T-cell (primary cell): ENCODE data around the gene KCNMA1. TPM values are rescaled to one million over a fixed set of nuclear protein-coding genes. Genes with fewer than 3 reads are reported as not detected.

Source experiments
- ATAC-seq, 4 experiments: fragments of 200-7000 bp in 3 of 4; fragments of 150-1000 bp in 1 of 4; cut with Tn5 transposase; replicated peaks in 1 of 4; 1 replicate in 3 of 4; 2 replicates in 1 of 4; pipeline ENCODE4 v1.10.0; 2021; ENCODE audit warnings: moderate library complexity in 3 of 4, mild to moderate bottlenecking in 2 of 4, moderate number of reproducible peaks in 1 of 4
- CTCF ChIA-PET, 2 donors: fragments of 300-600 bp; sonication (Branson Sonifier 250); formaldehyde crosslinking; loops; one replicate each; lab custom pipeline; 2022; ENCODE audit warnings: antibody characterized with exemption in 2 of 2; lab: Charles Lee
- POLR2A ChIA-PET, 2 donors: fragments of 300-600 bp; sonication (Branson Sonifier 250); formaldehyde crosslinking; loops; one replicate each; lab custom pipeline; 2022; ENCODE audit warnings: antibody characterized with exemption in 2 of 2; lab: Charles Lee
- DNase-seq, 35 experiments: peaks; one replicate each; pipeline versions ENCODE4 v3.0.0 to v3.0.0-alpha.2; 2013 to 2023
- H3K27ac ChIP-seq: one replicate; pipeline ENCODE4 v1.5.1; 2013; ENCODE audit warnings: low read length
- H3K27me3 ChIP-seq, 2 experiments: replicated peaks in 1 of 2; 1 replicate in 1 of 2; 2 replicates in 1 of 2; pipeline versions ENCODE4 v1.6.1 to v1.7.0; 2013; ENCODE audit warnings: low read length in 1 of 2, mixed read lengths in 1 of 2; ENCODE audit not compliant: control insufficient read depth in 2 of 2, insufficient read depth in 2 of 2; ENCODE audit errors: extremely low read depth in 1 of 2
- H3K36me3 ChIP-seq, 2 donors: 1 replicate in 1 of 2; 2 replicates in 1 of 2; pipeline versions ENCODE4 v1.6.1 to v1.7.0; 2013; ENCODE audit warnings: low read length in 1 of 2; ENCODE audit not compliant: control insufficient read depth in 2 of 2, insufficient read depth in 1 of 2; ENCODE audit errors: extremely low read depth in 1 of 2
- H3K4me1 ChIP-seq, 2 experiments: 1 replicate in 1 of 2; 2 replicates in 1 of 2; pipeline versions ENCODE4 v1.6.1 to v1.7.0; 2013; ENCODE audit warnings: low read length in 2 of 2, mixed read lengths in 1 of 2; ENCODE audit not compliant: insufficient read depth in 2 of 2, control insufficient read depth in 1 of 2; ENCODE audit errors: extremely low read depth in 1 of 2
- H3K4me3 ChIP-seq, 2 donors: 1 replicate in 1 of 2; 2 replicates in 1 of 2; pipeline versions ENCODE4 v1.5.1 to v1.7.0; 2013; ENCODE audit warnings: mild to moderate bottlenecking in 2 of 2, low read length in 1 of 2, moderate library complexity in 1 of 2; ENCODE audit not compliant: control insufficient read depth in 1 of 2; ENCODE audit errors: extremely low read depth in 1 of 2
- H3K9me3 ChIP-seq: 2 replicates; pipeline ENCODE4 v1.7.0; 2013
- H3K27ac Mint-ChIP-seq, 2 donors: one replicate each; pipeline ENCODE4 v1.8.0; 2020 to 2021; ENCODE audit warnings: mild to moderate bottlenecking in 2 of 2, mixed read lengths in 2 of 2
- H3K27me3 Mint-ChIP-seq, 2 donors: one replicate each; pipeline ENCODE4 v1.8.0; 2021 to 2022; ENCODE audit warnings: mixed read lengths in 2 of 2
- H3K36me3 Mint-ChIP-seq: one replicate; pipeline ENCODE4 v1.8.0; 2021; ENCODE audit warnings: mixed read lengths
- H3K4me1 Mint-ChIP-seq, 3 donors: one replicate each; pipeline ENCODE4 v1.8.0; 2020 to 2022; ENCODE audit warnings: mixed read lengths in 3 of 3, mild to moderate bottlenecking in 1 of 3
- H3K4me3 Mint-ChIP-seq, 3 donors: one replicate each; pipeline ENCODE4 v1.8.0; 2020 to 2022; ENCODE audit warnings: mild to moderate bottlenecking in 3 of 3, mixed read lengths in 3 of 3, moderate library complexity in 3 of 3
- H3K9me3 Mint-ChIP-seq, 3 donors: one replicate each; pipeline ENCODE4 v1.8.0; 2020 to 2022; ENCODE audit warnings: mixed read lengths in 3 of 3
- WGBS: methylation state at CpG from one replicate; pipeline ENCODE4 v1.1.5; 2013; ENCODE audit warnings: missing lambda C conversion rate; ENCODE audit not compliant: insufficient coverage; 5-methylcytosine and 5-hydroxymethylcytosine counted together
- total RNA-seq, 35 experiments: library from RNA in 6 of 35; stranded (reverse) in 6 of 35; fragments of 120-200 nt in 1 of 35; gene quantifications; one replicate each; pipeline versions ENCODE4 v1.2.1 to v1.2.4 and lab custom pipeline; 2013 to 2026

Gene KCNMA1
- total RNA-seq, 5 donors from 2014 or later (not counting 1 experiment from before 2014, with no cell fraction given), result 0.14 to 1.6 (median 0.60) TPM

GRCh38 chr10:77355844-77356243 lies 281.8 kb downstream of the KCNMA1 start:
- no peaks in the 10 kb centered on the region for H3K27me3 ChIP-seq
- H3K36me3 Mint-ChIP-seq, result no peaks in the 10 kb centered on the region
- POLR2A ChIA-PET, result no interaction called here
- H3K4me3 Mint-ChIP-seq, result no peak overlapping the region
- ATAC-seq (no peak), DNase-seq (no peak)
- H3K9me3 ChIP-seq, result no peaks in the 10 kb centered on the region
- H3K36me3 ChIP-seq, result no peaks in the 10 kb centered on the region
- H3K9me3 Mint-ChIP-seq, result no peaks in the 10 kb centered on the region
- no peaks in the 10 kb centered on the region for H3K4me1 ChIP-seq
- CTCF ChIA-PET, result no interaction called here
- H3K27ac ChIP-seq, result no peak overlapping the region
- H3K4me1 Mint-ChIP-seq, result no peaks in the 10 kb centered on the region
- 48% methylated on average over 4 of the region's 4 CpGs for WGBS
- no peak overlapping the region for H3K4me3 ChIP-seq
- peaks cover 2 to 27% of the 10 kb centered on the region in 2 donors for H3K27me3 Mint-ChIP-seq
- H3K27ac Mint-ChIP-seq, result no peak overlapping the region

GRCh38 chr10:77351386-77351785 lies 286.2 kb downstream of the KCNMA1 start:
- H3K27ac ChIP-seq, result no peak overlapping the region
- no peak for ATAC-seq
- H3K27me3 ChIP-seq, result no peaks in the 10 kb centered on the region
- no peak for DNase-seq
- H3K4me1 ChIP-seq, result no peaks in the 10 kb centered on the region
- Mint-ChIP-seq H3K36me3 (no peaks in the 10 kb centered on the region), H3K27ac (no peak overlapping the region), H3K27me3 (peaks cover 0 to 20% of the 10 kb centered on the region in 2 donors), H3K4me3 (no peak overlapping the region), H3K9me3 (no peaks in the 10 kb centered on the region), H3K4me1 (no peaks in the 10 kb centered on the region)
- ChIA-PET POLR2A (no interaction called here), CTCF (no interaction called here)
- H3K36me3 ChIP-seq, result no peaks in the 10 kb centered on the region
- no peak overlapping the region for H3K4me3 ChIP-seq
- no peaks in the 10 kb centered on the region for H3K9me3 ChIP-seq

GRCh38 chr10:77350711-77351119 lies 286.9 kb downstream of the KCNMA1 start:
- POLR2A ChIA-PET, result no interaction called here

GRCh38 chr10:77350134-77350533 lies 287.5 kb downstream of the KCNMA1 start:
- no peaks in the 10 kb centered on the region for H3K36me3 ChIP-seq
- no peak overlapping the region for H3K4me3 Mint-ChIP-seq
- H3K36me3 Mint-ChIP-seq, result no peaks in the 10 kb centered on the region
- no peaks in the 10 kb centered on the region for H3K27me3 ChIP-seq
- no peak overlapping the region for H3K27ac ChIP-seq
- no peaks in the 10 kb centered on the region for H3K9me3 ChIP-seq
- no peaks in the 10 kb centered on the region for H3K4me1 Mint-ChIP-seq
- peaks cover 0 to 18% of the 10 kb centered on the region in 2 donors for H3K27me3 Mint-ChIP-seq
- H3K27ac Mint-ChIP-seq, result no peak overlapping the region
- DNase-seq (no peak), ATAC-seq (no peak)
- no CpG with 5 or more reads among the region's 1 CpG for WGBS
- H3K4me3 ChIP-seq, result no peak overlapping the region
- ChIA-PET POLR2A (no interaction called here), CTCF (no interaction called here)
- no peaks in the 10 kb centered on the region for H3K4me1 ChIP-seq
- H3K9me3 Mint-ChIP-seq, result peaks cover 0 to 2% (median 0%) of the 10 kb centered on the region in 3 donors

More at GRCh38 chr10:77350711-77351119, 286.9 kb downstream of the KCNMA1 start:
- no peaks in the 10 kb centered on the region for H3K9me3 Mint-ChIP-seq
- H3K4me3 Mint-ChIP-seq, result no peak overlapping the region
- no peaks in the 10 kb centered on the region for H3K36me3 Mint-ChIP-seq
- peaks cover 0 to 17% of the 10 kb centered on the region in 2 donors for H3K27me3 Mint-ChIP-seq
- H3K27ac Mint-ChIP-seq, result no peak overlapping the region
- no peak overlapping the region for H3K27ac ChIP-seq
- H3K4me1 ChIP-seq, result no peaks in the 10 kb centered on the region
- H3K27me3 ChIP-seq, result no peaks in the 10 kb centered on the region
- no CpG with 5 or more reads among the region's 1 CpG for WGBS
- no peaks in the 10 kb centered on the region for H3K9me3 ChIP-seq
- no peak overlapping the region for H3K4me3 ChIP-seq
- CTCF ChIA-PET, result no interaction called here
- ATAC-seq (no peak), DNase-seq (no peak)
- H3K36me3 ChIP-seq, result no peaks in the 10 kb centered on the region
- H3K4me1 Mint-ChIP-seq, result no peaks in the 10 kb centered on the region

- Histone ChIP-seq H3K27me3 (no peaks in the 10 kb centered on the region), H3K4me1 (no peaks in the 10 kb centered on the region), H3K9me3 (no peaks in the 10 kb centered on the region), H3K27ac (no peak overlapping the region), H3K36me3 (no peaks in the 10 kb centered on the region), H3K4me3 (no peak overlapping the region)
- H3K4me3 Mint-ChIP-seq, result no peak overlapping the region
- no peak overlapping the region for H3K27ac Mint-ChIP-seq
- peaks cover 0 to 19% of the 10 kb centered on the region in 2 donors for H3K27me3 Mint-ChIP-seq
- ChIA-PET POLR2A (no interaction called here), CTCF (no interaction called here)
- H3K4me1 Mint-ChIP-seq, result no peaks in the 10 kb centered on the region
- WGBS, result 78% methylated on average over 1 of the region's 2 CpGs
- H3K9me3 Mint-ChIP-seq, result peaks cover 0 to 3% (median 0%) of the 10 kb centered on the region in 3 donors
- ATAC-seq (no peak), DNase-seq (no peak)
- no peaks in the 10 kb centered on the region for H3K36me3 Mint-ChIP-seq
Observed at GRCh38 chr10:77349226-77349625, 288.4 kb downstream of the KCNMA1 start.

- DNase-seq (no peak), ATAC-seq (no peak)
- H3K27me3 ChIP-seq, result peaks cover 0 to 3% of the 10 kb centered on the region in 2 experiments
- Mint-ChIP-seq H3K36me3 (no peaks in the 10 kb centered on the region), H3K4me3 (no peak overlapping the region), H3K4me1 (no peaks in the 10 kb centered on the region), H3K27me3 (peaks cover 0 to 19% of the 10 kb centered on the region in 2 donors), H3K27ac (no peak overlapping the region), H3K9me3 (peaks cover 0 to 3% (median 0%) of the 10 kb centered on the region in 3 donors)
- WGBS, result no CpG with 5 or more reads among the region's 2 CpGs
- ChIA-PET POLR2A (no interaction called here), CTCF (no interaction called here)
- no peaks in the 10 kb centered on the region for H3K36me3 ChIP-seq
- no peak overlapping the region for H3K4me3 ChIP-seq
- H3K9me3 ChIP-seq, result no peaks in the 10 kb centered on the region
- H3K27ac ChIP-seq, result no peak overlapping the region
- no peaks in the 10 kb centered on the region for H3K4me1 ChIP-seq
Observed at GRCh38 chr10:77348751-77349150, 288.9 kb downstream of the KCNMA1 start.

GRCh38 chr10:77348082-77348481 lies 289.5 kb downstream of the KCNMA1 start:
- H3K27me3 Mint-ChIP-seq, result peaks cover 0 to 19% of the 10 kb centered on the region in 2 donors
- no peak for DNase-seq
- H3K4me3 Mint-ChIP-seq, result no peak overlapping the region
- Histone ChIP-seq H3K27me3 (peaks cover 0 to 3% of the 10 kb centered on the region in 2 experiments), H3K4me3 (no peak overlapping the region), H3K27ac (no peak overlapping the region), H3K9me3 (no peaks in the 10 kb centered on the region), H3K36me3 (no peaks in the 10 kb centered on the region), H3K4me1 (no peaks in the 10 kb centered on the region)
- ChIA-PET POLR2A (no interaction called here), CTCF (no interaction called here)
- no peak overlapping the region for H3K27ac Mint-ChIP-seq
- H3K36me3 Mint-ChIP-seq, result no peaks in the 10 kb centered on the region
- WGBS, result 88% methylated on average over 2 of the region's 6 CpGs
- H3K4me1 Mint-ChIP-seq, result no peaks in the 10 kb centered on the region
- ATAC-seq, result no peak
- peaks cover 0 to 3% (median 0%) of the 10 kb centered on the region in 3 donors for H3K9me3 Mint-ChIP-seq
